GM13976 (cell line): Measurements from ENCODE around the gene GRIK2.

Source experiments
- DNase-seq: peaks from one replicate; pipeline ENCODE4 v3.0.0; 2012; ENCODE audit warnings: low spot score
- in situ Hi-C: fragments of 300-500 bp; cut with MboI; formaldehyde crosslinking; loops from one replicate; pipeline ENCODE4 v1.12.0; 2022; ENCODE audit warnings: low sequenced_read_pairs, mixed read lengths, inconsistent platforms; ENCODE audit not compliant: unreplicated experiment
- TF ChIP-seq, protein P1 (sequence below): IDR thresholded peaks from 2 replicates; pipeline ENCODE4 v1.5.1; 2012; ENCODE audit warnings: borderline replicate concordance, mild to moderate bottlenecking; ENCODE audit not compliant: insufficient read depth; ENCODE audit errors: extremely low read depth, missing control alignments, control extremely low read depth

The GRIK2 gene

GRCh38 chr6:101522254-101522653, 128.7 kb downstream of the GRIK2 start:
- DNase-seq: no peak
- TF ChIP-seq, protein P1, sequence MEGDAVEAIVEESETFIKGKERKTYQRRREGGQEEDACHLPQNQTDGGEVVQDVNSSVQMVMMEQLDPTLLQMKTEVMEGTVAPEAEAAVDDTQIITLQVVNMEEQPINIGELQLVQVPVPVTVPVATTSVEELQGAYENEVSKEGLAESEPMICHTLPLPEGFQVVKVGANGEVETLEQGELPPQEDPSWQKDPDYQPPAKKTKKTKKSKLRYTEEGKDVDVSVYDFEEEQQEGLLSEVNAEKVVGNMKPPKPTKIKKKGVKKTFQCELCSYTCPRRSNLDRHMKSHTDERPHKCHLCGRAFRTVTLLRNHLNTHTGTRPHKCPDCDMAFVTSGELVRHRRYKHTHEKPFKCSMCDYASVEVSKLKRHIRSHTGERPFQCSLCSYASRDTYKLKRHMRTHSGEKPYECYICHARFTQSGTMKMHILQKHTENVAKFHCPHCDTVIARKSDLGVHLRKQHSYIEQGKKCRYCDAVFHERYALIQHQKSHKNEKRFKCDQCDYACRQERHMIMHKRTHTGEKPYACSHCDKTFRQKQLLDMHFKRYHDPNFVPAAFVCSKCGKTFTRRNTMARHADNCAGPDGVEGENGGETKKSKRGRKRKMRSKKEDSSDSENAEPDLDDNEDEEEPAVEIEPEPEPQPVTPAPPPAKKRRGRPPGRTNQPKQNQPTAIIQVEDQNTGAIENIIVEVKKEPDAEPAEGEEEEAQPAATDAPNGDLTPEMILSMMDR: no peak
- in situ Hi-C loops: no loop called here

GRCh38 chr6:101527467-101527866, 134.0 kb downstream of the GRIK2 start:
- TF ChIP-seq, protein P1: no peak
- in situ Hi-C loops: no loop called here
- DNase-seq: no peak

DNA sequence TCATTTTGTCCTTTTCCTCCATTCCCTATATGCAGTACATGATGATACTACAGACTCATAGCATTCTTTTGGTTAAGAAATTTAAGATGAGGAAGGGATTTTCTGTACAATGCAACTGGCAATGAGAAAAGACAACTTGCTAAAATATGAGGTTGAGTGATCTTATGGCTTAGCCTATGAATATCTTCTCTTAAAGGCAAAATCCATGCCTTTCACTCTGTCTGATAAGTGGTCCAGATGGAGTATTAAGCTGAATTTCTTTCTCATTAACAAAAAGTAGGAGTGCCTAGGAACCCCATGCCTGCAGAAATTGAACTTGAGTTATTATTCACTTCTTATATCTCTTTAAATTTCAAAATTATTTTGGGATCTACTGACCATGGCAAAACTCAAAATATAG, 135.3 kb downstream of the GRIK2 start:
- TF ChIP-seq, protein P1: no peak
- no peak for DNase-seq
- in situ Hi-C loops: no loop called here

- in situ Hi-C loops: no loop called here
- no peak for DNase-seq
- TF ChIP-seq, protein P1: no peak
These were observed 138.0 kb downstream of the GRIK2 start for GRCh38 chr6:101531538-101531937.

GRCh38 chr6:101534386-101534785, 140.9 kb downstream of the GRIK2 start:
- no peak for DNase-seq
- TF ChIP-seq, protein P1: no peak
- in situ Hi-C loops: no loop called here

GRCh38 chr6:101534821-101535220, 141.3 kb downstream of the GRIK2 start:
- DNase-seq: no peak
- TF ChIP-seq, protein P1: no peak
- in situ Hi-C loops: no loop called here
